Brain microvascular endothelial cell (primary cell): ENCODE data around the gene KIAA2012.

Experiments used
- DNase-seq: peaks from one replicate; pipeline ENCODE4 v3.0.0-alpha.2; 2020
- H3K27ac ChIP-seq: fragments of 250-450 bp; sonication (Bioruptor Pico); 2 replicates; pipeline ENCODE4 v1.5.1; 2020; ENCODE audit warnings: mild to moderate bottlenecking, moderate library complexity
- H3K27me3 ChIP-seq: fragments of 250-450 bp; sonication (Bioruptor Pico); replicated peaks from 2 replicates; pipeline ENCODE4 v1.5.1; 2020; ENCODE audit warnings: mild to moderate bottlenecking
- H3K36me3 ChIP-seq: fragments of 250-450 bp; sonication (Bioruptor Pico); replicated peaks from 2 replicates; pipeline ENCODE4 v1.5.1; 2020; ENCODE audit warnings: mild to moderate bottlenecking
- H3K4me3 ChIP-seq: 2 replicates; pipeline ENCODE4 v1.5.1; 2011; ENCODE audit warnings: low read depth, mild to moderate bottlenecking, control low read depth, low read length, moderate library complexity
- CTCF ChIP-seq: IDR thresholded peaks from 2 replicates; pipeline ENCODE4 v1.5.1; 2011; ENCODE audit warnings: low read depth, mild to moderate bottlenecking, moderate library complexity, low read length, control low read depth, inconsistent platforms; ENCODE audit errors: missing control alignments
- in situ Hi-C: cut with HindIII; loops from 2 replicates; pipeline ENCODE4 v1.10.0; 2017; ENCODE audit warnings: low sequenced_read_pairs, low pct_ligation_motif_present

Gene KIAA2012

GRCh38 chr2:202035941-202036372, 37.1 kb upstream of the KIAA2012 start:
- Histone ChIP-seq H3K4me3 (peak overlapping the region; percentile 68), H3K27me3 (no peaks in the 10 kb centered on the region), H3K27ac (no peak overlapping the region), H3K36me3 (no peaks in the 10 kb centered on the region)
- DNase-seq = no peak
- in situ Hi-C loops = no loop called here
- no peak for TF ChIP-seq CTCF

GRCh38 chr2:202036601-202037037, 36.4 kb upstream of the KIAA2012 start:
- in situ Hi-C loops = no loop called here
- no peak for TF ChIP-seq CTCF
- no peak for DNase-seq
- peak overlapping the region; percentile 68 for H3K4me3 ChIP-seq
- no peaks in the 10 kb centered on the region for H3K36me3 ChIP-seq
- H3K27me3 ChIP-seq = no peaks in the 10 kb centered on the region
- H3K27ac ChIP-seq = no peak overlapping the region

GRCh38 chr2:202037086-202037485, 36.0 kb upstream of the KIAA2012 start:
- no peaks in the 10 kb centered on the region for H3K27me3 ChIP-seq
- H3K4me3 ChIP-seq = peak overlapping the region; percentile 68
- in situ Hi-C loops = no loop called here
- no peak overlapping the region for H3K27ac ChIP-seq
- no peak for TF ChIP-seq CTCF
- DNase-seq = no peak
- no peaks in the 10 kb centered on the region for H3K36me3 ChIP-seq

GRCh38 chr2:202038471-202039277, 34.4 kb upstream of the KIAA2012 start:
- in situ Hi-C loops = no loop called here
- Histone ChIP-seq H3K27me3 (no peaks in the 10 kb centered on the region), H3K36me3 (no peaks in the 10 kb centered on the region), H3K4me3 (no peak overlapping the region), H3K27ac (no peak overlapping the region)
- TF ChIP-seq CTCF = no peak
- DNase-seq = peak; percentile 53

- Histone ChIP-seq H3K27ac (no peak overlapping the region), H3K27me3 (no peaks in the 10 kb centered on the region), H3K4me3 (no peak overlapping the region), H3K36me3 (no peaks in the 10 kb centered on the region)
- DNase-seq = no peak
- in situ Hi-C loops = no loop called here
- no peak for TF ChIP-seq CTCF
These were observed 33.6 kb upstream of the KIAA2012 start for GRCh38 chr2:202039278-202040078.
